ENCODE data around the gene INPP5E. TPM values are rescaled to one million over a fixed set of nuclear protein-coding genes. Genes with fewer than 3 reads are reported as not detected.

INPP5E gene
- total RNA-seq, 1 donor from 2014 or later = 11.4 TPM

GRCh38 chr9:136451221-136451877 is 11.7 kb upstream of the INPP5E start:
- DNase-seq (ENCODE audit: low spot score) = no peak

- no peak for DNase-seq (ENCODE audit: low spot score)
Measured at GRCh38 chr9:136448655-136449054, 9.0 kb upstream of the INPP5E start.

DNA sequence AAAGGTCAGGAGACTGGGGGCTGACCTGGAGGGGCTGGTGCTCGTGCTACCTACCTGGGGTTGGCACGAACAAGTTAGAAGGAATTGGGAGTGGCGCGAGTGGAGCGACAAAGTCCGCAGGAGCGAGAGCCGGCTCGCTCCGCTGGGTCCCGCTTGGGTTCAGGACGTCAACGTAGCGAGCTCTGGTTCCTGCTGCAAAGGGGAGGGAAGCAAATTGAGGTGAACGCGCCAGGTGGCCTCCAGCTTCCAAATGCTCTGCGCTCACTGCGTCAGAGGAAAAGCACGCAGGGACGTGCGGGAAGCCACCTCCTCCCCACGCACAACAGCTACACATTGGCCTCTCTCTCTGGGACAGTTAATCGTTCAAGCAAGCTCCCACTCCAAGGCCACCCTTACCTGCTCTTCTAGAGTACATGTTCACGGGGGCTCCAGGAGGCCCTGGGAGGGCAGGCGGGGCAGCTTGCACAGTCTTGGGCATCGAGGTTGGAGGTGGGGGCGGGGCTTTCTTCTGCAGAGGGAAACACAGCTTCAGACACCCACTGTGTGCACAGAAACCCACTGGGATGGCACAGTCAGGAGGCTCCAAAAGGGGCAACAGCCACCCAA is 7.6 kb upstream of the INPP5E start:
- DNase-seq (ENCODE audit: low spot score) = no peak

DNA sequence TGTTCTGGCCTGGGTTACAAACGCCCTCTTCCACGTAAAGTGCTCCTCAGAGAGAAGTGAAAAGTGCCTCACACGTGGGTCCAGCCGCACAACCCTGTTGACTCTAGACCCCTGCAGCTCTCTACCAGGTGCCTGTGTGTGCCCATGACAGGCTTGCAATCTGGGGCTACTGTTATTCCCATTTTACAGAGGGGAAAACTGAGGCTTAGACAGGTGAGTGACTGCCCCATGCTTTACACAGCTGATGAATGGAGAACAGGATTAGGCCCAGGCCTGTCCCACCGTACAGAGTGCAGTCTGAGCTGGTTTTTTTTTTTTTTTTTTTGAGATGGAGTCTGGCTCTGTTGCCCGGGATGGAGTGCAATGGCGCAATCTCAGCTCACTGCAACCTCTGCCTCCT is 6.2 kb upstream of the INPP5E start:
- no peak for DNase-seq (ENCODE audit: low spot score)

GRCh38 chr9:136444102-136444501 is 4.5 kb upstream of the INPP5E start:
- DNase-seq (ENCODE audit: low spot score) = no peak

DNA sequence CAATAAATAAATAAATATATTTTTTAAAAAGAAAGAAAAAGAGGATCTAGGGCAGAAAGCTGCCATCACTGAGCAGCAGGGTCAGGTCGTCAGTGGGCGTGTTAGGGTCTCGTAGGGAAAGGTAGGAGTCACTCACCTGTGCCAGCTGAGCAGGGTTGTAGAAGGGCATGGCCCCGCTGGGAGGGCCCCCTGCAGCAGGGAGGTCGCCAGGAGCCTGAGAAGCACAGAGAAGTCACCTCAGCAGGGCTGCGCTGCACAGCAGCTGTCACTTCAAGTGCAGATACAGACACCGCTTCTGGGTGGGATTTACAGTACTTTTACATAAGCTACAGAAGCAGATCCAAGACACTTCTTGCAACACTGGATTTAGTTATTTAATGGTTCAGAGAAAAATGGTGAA is 4.0 kb upstream of the INPP5E start:
- no peak for DNase-seq (ENCODE audit: low spot score)

DNA sequence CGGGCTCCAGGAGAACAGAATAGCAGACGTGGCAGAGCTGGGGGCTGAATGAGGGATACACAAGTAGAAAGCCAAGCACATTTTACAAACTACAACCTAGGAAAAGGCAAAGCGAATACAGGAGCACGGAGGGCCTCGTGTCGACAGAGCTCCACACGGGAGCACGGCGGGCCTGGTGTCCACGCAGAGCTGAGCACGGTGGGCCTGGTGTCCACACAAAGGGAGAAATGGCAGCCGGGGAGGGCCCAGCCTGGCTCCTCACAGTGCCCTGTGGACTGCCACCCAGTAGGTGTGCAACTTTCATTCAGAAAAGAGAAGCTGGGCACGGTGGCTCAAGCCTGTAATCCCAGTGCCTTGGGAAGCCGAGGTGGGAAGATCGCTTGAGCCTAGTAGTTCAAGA is 3.4 kb upstream of the INPP5E start:
- no peak for DNase-seq (ENCODE audit: low spot score)

DNA sequence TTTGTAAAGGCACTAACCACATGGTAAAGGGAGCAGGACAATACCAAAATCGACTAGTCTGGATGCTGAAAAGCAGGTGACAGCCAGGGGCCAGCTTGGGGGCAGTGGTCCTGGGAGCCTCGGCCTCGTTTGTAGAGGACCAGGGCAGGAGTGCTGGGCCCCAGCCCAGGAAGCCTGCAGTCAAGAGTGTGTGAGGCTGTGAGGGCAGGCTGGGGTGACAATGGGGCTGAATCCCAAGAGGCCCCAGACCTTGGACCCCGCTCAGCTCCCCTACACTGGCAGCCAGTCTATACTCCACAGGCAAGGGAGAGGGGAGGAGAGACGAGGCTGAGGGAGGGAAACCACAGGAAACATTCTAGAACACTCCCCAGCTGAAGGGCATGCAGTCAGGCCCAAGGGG is 2.6 kb upstream of the INPP5E start:
- no peak for DNase-seq (ENCODE audit: low spot score)

DNA sequence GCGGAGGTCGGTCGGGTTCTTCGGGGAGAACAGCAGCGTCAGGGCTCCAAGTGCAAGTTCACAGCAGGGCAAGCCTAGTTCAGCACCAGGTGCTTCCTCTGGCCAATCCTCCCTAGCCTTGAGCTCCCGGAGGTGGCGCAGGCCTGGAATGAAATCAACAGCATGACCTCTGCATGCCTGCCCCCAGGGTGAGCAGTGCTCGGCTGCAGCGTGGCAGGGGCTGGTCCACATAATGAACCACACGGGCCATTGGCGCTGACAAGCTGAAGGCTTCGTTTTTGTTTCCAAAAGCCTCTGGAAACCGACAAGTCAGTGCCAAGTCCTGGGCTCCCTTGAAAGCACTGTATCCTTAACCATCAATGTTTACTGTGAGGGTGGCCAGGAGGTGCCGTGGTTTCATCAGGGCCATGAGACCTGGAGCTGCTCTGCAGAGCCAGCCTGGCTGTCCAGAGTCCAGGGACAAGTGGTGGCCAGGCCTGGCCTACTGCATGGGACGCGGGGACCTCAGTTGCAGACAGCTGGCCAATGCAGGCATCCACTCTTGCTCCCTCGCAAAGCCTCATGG is 2.1 kb upstream of the INPP5E start:
- DNase-seq (ENCODE audit: low spot score) = no peak

- no peak for DNase-seq (ENCODE audit: low spot score)
Measured at GRCh38 chr9:136441191-136441680, 1.6 kb upstream of the INPP5E start.

GRCh38 chr9:136438548-136439480 is 831 bp downstream of the INPP5E start:
- no peak for DNase-seq (ENCODE audit: low spot score)

GRCh38 chr9:136437839-136438547 is 1.7 kb downstream of the INPP5E start:
- no peak for DNase-seq (ENCODE audit: low spot score)

GRCh38 chr9:136437430-136437829 is 2.2 kb downstream of the INPP5E start:
- no peak for DNase-seq (ENCODE audit: low spot score)

DNA sequence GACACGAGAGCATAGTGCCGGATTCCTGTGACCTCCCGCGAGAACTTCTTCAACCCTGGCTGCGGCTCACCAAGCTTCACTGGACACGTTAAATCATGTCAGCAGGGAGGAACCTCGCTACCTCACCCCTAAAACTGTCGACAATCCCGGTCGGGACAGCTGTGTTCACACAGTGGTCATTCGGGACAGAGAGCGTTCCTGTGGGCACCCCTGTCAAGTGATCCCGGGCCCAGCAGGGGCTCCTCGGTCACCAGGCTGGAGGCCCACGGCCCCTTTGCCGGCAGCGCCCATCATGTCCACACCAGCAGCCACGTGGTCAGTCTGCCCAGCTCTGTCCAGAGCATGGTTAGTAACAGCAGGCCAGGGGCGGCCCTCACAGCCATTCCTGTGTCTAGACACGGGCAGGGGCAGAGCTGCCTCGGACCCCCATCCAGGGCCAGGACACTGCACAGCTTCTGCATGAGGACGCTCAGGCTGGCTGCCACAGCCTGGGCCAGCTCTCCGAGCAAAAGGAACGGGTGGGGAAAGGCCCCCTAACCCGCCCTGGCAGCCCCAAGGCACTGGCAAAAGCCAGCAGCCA is 3.5 kb downstream of the INPP5E start:
- no peak for DNase-seq (ENCODE audit: low spot score)

GRCh38 chr9:136434580-136435169 is 5.0 kb downstream of the INPP5E start:
- DNase-seq (ENCODE audit: low spot score) = no peak

DNA sequence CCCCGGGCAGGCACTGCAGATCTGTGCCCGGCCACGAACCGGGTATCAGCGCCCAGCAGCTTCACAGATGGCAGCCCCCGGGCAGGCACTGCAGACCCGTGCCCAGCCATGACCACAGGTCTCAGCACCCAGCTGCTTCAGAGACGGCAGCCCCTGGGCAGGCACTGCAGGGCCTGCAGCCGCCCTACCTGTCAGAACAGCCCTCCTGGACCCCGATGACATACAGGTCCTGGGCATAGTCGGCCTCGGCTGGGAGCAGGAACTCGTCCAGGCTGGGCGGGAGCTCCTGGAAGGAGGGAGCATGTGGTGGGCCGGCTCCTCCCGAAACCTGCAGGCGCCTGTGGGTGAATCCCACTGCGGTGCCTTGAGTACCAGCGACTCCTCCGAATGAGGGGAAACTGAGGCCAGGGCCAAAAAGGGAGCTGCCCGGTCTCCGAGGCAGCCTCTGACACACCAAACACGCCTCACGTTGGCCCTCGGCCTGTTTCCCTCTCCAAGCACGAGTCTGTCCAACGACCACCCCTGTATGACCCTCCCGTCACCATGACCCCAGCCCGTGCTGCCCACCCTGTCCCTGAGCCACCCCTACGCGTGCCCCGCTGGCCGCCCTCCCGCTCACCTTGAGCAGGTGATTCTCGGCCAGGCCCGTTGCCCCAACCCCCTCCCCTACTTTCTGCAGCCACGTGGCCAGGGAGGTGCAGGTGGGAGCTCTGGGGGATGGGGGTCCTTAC is 5.6 kb downstream of the INPP5E start:
- no peak for DNase-seq (ENCODE audit: low spot score)

DNA sequence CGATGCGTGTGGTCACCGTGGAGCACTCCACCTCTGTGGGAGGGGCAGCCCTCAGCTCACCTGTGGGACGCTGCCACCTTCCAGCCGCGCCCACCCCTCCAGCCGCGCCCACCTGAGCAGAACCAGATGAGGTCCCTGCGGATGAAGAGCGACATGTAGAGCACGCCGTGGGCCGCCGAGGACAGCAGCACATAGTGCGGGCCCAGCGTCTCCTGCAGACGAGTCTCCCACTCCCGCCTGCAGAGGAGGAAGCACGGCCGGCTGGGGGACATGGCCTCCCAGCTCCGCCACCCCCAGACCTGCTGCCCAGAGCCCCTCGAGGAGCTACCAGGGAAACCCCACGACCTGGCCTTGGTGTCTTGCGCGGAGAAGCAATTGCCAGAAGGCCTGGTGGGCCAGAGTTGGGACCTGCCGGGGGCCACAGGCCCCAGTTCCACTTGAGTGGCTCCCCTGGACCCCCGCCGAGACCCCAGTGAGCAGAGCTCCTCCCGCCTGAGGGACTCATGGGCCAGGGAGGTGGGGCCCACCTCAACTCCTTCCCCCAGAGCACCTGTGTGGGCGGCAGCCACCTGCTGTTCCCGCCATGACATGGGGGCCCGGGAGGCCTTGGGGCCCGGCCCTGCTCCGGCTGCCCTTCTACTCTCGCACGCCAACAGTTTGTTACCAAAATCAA is 6.5 kb downstream of the INPP5E start:
- DNase-seq (ENCODE audit: low spot score) = no peak

- DNase-seq (ENCODE audit: low spot score) = no peak
Measured at GRCh38 chr9:136432591-136432990, 7.1 kb downstream of the INPP5E start.

GRCh38 chr9:136431782-136432350 is 7.8 kb downstream of the INPP5E start:
- DNase-seq (ENCODE audit: low spot score) = no peak
